K562 (cell line): ENCODE results near the gene TUBA1A.

Experiments
- EP300 ChIP-seq: IDR thresholded peaks from 2 replicates; pipeline ENCODE4 v1.6.1; 2012; ENCODE audit warnings: low read length, improper control_type of control experiment
- FOXK1 ChIP-seq: sonication (generic); formaldehyde crosslinking; IDR thresholded peaks from 2 replicates; pipeline ENCODE4 v1.8.0; 2022; ENCODE audit warnings: missing genetic modification reagents, mild to moderate bottlenecking, borderline replicate concordance
- HMG20B ChIP-seq: fragments of 250-450 bp; sonication (Bioruptor Pico); IDR thresholded peaks from 2 replicates; pipeline ENCODE4 v1.5.0; 2021; ENCODE audit warnings: mild to moderate bottlenecking
- MXI1 ChIP-seq: IDR thresholded peaks from 2 replicates; pipeline ENCODE4 v1.6.1; 2011; ENCODE audit warnings: low read depth, mild to moderate bottlenecking, improper control_type of control experiment, low read length
- PATZ1 ChIP-seq: fragments of 250-450 bp; sonication (Bioruptor Pico); IDR thresholded peaks from 2 replicates; pipeline ENCODE4 v1.5.0; 2020; ENCODE audit warnings: mild to moderate bottlenecking, borderline replicate concordance
- POLR2A ChIP-seq: fragments of 450-650 bp; conservative IDR thresholded peaks from 2 replicates; pipeline ENCODE4 v1.6.1; 2016
- SETDB1 ChIP-seq: IDR thresholded peaks from one replicate; pipeline ENCODE4 v1.6.1; 2012; ENCODE audit warnings: low read length, control low read depth, inconsistent platforms
- SIX5 ChIP-seq, 2 experiments: IDR thresholded peaks; 2 replicates each; pipeline ENCODE4 v1.6.1; 2011; ENCODE audit warnings: low read length in 2 of 2, borderline replicate concordance in 1 of 2, low read depth in 1 of 2, mild to moderate bottlenecking in 1 of 2, moderate library complexity in 1 of 2; ENCODE audit not compliant: insufficient read depth in 1 of 2
- SRF ChIP-seq, 2 experiments: fragments of 250-450, 450-650 bp in 1 of 2; sonication (Bioruptor Pico) in 1 of 2; sonication (generic) in 1 of 2; formaldehyde crosslinking; IDR thresholded peaks; 2 replicates each; pipeline versions ENCODE4 v1.5.0 to v1.5.1; 2020 to 2022; ENCODE audit warnings: mild to moderate bottlenecking in 1 of 2, missing genetic modification reagents in 1 of 2
- ZBTB26 ChIP-seq: fragments of 450-650 bp; formaldehyde crosslinking; IDR thresholded peaks from 2 replicates; pipeline ENCODE4 v1.4.0; 2022; ENCODE audit warnings: missing genetic modification characterization
- ZNF184 ChIP-seq: sonication (generic); formaldehyde crosslinking; IDR thresholded peaks from 2 replicates; pipeline ENCODE4 v1.5.0; 2020; ENCODE audit warnings: missing genetic modification reagents

GRCh38 chr12:49236423-49236822, 47.5 kb upstream of the TUBA1A start:
- TF ChIP-seq MXI1: no peak
- no peak for TF ChIP-seq SIX5 (IDR thresholded peaks at IDR 0.05; ENCODE audit: borderline replicate concordance in 1 of 2, insufficient read depth in 1 of 2, low read depth in 1 of 2, low read length in 2 of 2)
- TF ChIP-seq HMG20B: no peak
- TF ChIP-seq SRF (CRISPR knock-in tag; IDR thresholded peaks at IDR 0.05): no peak
- no peak for TF ChIP-seq ZNF184 (CRISPR knock-in tag)
- no peak for TF ChIP-seq ZBTB26 (CRISPR knock-in tag)
- TF ChIP-seq FOXK1 (CRISPR knock-in tag): no peak
- no peak for TF ChIP-seq PATZ1
- no peak for TF ChIP-seq SETDB1
- no peak for TF ChIP-seq POLR2A
- TF ChIP-seq EP300: no peak
